NCI-H128 (cell line): Measurements from ENCODE around the gene CSNK1D.

Experiments
- DNase-seq: peaks from one replicate; lab custom pipeline; 2025; ENCODE audit not compliant: unreplicated experiment; lab: John Stamatoyannopoulos, UW

CSNK1D gene

DNA sequence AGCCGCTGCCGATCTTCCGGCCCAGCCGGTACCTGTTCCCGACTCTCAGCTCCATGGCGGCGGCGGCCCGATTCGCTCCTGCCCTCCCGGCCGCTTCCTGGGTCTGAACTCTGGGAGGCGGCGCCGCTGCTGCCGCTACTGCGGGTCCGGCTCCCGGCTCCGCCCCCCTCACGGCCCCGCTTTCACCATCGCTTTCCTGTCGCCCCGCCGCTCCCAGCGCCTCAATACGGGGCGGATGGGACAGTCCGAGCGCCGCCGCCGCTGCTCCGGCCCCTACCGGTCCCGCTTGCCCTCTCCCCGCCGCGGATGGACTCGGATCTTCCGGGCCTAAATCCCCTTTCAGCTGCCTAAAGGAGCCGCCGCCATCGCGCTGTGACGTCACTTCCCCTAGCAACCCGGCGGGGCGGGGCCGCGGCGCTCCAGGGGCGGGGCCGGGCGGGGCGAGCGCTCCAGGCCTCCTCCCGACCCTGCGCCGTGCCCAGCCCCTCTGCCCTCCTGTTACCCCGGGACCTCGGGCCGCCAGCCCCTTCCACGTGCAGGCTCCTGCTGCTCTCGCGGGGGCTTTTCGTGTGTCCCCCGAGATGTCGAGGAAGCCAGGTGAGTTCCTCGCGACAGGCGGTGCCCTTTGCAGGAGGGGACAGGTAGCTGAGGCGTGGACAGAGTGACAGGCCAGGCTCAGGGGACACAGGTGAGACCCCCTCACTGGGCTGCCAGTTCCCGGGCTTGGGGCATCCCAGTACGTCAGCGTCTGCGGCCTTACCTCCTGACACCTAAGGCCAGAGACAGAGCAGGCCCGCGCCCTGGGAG is at the start of gene CSNK1D:
CSNK1D (minus strand) TSS at position 374 of the 807 bp plus-strand sequence; CDS start at position 55, 319 bp downstream.
- DNase-seq = peak; percentile 39

DNA sequence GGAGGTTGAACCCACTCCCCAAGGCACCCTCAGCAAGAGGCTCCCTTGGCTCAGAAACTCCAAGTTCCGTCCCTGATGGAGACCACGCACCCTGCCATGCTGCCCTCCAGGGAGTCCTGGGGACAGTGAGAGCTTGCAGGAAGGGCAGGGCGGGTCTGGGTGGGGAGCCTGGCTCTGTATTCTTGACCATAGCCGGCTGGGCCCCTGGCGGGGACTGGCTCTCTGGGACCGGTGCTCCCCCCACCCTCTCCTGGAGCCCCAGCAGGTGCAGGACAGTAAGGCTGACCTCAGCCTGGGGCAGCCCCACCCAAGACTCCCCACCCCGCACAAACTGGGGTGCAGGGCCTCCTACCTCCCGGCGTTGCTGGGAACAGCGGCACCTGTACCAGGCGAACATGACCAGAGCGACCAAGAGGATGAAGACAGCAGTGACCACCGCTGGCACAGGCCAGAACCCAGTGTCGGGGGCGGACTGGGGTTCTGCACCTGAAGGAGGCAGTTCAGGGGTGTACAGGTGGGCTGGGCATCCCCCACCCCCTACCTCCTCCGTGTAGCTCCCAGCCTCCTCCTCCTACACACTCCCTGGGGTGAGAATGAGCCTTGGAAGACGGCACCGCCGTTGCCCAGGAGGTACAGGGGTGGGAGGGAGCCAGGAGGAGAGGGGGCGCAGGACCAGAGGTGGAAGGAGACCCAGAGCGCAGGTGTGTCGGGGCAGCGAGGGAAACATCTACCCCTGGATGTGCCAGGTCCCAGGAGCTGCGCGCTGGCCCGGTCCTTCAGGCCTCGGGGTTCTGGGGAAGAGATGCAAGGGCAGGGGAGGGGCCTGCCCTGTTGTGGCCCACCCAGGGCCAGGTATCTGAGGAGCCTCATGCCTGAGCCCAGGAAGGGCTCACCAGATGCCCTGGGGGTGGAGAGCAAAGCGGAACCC is 49.3 kb upstream of the CSNK1D start:
- DNase-seq = no peak

DNA sequence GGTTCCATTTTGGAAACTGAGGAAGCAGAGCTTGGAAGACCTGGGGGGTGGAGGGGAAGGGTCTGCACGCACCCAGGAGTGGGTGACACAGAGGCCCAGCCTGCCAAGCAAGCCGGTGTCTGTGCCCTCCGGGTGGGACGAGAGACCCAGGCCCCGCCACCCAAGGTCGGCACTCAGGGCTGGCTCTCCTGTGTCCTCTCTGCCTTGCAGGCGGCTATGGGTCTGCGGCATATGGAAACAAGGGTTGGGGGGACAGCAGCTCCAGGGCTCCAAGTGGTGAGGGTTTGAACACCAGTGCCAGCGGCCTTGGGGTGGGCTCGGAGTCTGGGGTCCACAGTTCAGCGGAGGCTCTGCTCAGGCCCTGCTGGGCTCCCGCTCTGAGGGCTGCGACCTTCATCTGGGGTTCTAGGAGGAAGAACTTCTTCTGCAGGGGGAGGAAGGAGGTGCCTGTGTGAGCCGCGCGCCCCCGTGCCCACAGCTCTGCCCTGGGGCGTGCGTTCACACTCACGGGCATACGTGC is 48.5 kb upstream of the CSNK1D start:
- DNase-seq = no peak

DNA sequence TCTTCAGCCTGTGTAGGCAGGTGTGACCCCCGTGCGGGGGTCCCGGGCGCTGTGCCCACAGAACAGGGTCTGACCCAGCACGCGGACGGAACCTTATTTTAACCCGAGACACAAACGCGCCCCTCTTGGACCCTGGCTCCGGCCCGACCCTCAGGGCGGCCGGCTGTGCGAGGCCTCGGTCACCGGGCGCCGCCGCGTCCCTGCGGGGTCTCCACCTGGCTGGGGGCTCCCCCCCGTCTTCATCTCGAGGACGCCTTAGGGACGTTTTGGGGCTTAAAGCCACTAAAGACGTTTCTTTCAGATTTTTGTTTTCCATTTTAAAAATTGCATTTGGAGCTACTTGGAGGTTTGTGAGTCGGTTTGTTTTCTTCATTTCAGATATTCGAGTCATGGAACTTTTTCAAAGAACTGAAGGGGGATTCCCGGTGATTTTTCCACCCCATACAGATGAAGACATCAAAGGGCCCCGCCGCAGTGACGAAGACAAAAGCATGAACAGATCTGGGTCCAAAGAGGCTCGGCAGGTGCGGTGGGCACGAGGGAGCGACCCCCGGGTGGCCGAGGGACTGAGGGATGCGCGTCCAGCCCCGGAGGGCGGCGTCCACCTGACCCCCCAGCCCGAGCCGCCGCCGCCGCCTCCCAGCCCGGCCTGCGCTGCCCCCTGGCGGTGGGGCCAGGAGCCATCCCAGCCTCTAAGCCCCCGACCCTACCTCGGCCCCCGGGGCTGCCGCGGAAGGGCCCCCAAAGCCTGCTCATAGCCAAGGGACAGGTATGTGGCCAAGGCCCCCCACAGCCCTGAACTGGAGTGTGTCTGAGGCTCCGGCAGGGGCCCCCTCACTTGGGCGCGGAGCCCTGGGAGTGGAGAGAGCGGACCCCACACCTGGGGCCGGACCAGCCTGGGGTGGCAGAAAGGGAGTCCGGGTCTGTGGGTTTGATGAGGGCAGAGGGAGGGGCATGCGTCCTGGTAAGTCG is 47.7 kb upstream of the CSNK1D start:
- no peak for DNase-seq

DNA sequence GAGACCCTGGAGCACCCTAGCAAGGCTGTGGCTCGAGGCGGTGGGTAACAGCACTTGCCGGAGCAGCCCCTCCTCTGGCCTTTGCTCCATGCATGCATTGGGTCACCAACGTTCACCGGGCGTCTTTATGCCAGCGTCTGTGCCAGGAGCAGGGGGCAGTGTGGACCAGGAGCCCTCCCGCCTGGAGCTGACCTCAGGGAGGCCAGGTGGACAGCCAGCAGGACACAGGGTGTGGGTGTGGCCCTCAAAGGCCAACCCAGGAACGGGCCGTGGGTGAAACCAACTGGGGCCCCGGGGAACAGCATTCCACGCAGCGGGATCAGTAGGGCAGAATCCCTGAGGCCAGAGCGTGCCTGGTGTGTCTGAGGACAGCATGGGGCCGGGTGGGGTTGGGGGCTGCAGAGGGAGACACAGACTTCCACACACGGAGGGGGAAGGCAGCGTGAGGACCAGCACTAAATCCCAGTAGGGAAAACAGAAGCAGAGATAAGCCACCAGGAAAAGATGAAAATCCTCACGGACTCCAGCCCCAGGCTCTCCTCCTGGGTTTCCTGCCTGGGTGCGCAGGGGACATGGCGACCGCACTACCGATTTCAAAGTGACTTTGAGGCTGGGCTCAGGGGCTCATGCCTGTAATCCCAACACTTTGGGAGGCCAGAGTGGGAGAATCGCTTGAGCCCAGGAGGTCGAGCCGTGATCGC is 46.8 kb upstream of the CSNK1D start:
- DNase-seq = no peak

DNA sequence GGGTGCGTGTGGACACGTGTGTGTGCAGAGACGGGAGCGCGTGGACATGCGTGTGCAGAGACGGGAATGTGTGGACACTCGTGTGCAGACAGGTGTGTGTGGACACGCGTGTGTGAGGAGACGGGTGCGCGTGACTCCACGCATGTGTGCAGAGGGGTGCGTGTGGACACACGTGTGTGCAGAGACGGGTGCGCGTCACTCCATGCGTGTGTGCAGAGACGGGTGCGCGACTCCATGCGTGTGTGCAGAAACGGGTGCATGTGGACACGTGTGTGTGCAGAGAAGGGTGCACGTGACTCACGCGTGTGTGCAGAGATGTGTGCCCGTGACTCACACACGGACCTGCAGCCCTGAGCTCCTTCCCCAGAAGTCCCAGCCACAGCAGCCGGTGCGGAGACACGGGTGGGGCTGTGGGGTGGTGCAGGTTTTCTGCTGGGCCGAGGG is 46.1 kb upstream of the CSNK1D start:
- DNase-seq = no peak

DNA sequence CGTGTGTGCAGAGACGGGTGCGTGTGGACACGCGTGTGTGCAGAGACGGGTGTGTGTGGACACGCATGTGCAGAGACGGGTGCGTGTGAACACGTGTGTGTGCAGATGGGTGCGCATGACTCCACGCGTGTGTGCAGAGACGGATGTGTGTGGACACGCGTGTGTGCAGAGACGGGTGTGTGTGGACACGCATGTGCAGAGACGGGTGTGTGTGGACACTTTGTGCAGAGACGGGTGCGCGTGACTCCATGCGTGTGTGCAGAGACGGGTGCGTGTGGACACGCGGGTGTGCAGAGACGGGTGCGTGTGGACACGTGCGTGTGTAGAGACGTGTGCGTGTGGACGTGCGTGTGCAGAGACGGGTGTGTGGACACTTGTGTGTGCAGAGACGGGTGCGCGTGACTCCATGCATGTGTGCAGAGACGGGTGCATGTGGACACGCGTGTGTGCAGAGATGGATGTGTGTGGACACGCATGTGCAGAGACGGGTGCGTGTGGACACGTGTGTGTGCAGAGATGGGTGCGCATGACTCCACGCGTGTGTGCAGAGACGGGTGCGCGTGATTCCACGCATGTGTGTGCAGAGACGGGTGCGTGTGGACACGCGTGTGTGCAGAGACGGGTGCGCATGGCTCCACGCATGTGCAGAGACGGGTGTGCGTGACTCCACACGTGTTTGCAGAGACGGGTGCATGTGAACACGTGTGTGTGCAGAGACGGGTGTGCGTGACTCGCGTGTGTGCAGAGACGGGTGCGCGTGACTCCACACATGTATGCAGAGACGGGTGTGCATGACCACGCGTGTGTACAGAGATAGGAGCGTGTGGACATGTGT is 45.5 kb upstream of the CSNK1D start:
- DNase-seq = no peak

DNA sequence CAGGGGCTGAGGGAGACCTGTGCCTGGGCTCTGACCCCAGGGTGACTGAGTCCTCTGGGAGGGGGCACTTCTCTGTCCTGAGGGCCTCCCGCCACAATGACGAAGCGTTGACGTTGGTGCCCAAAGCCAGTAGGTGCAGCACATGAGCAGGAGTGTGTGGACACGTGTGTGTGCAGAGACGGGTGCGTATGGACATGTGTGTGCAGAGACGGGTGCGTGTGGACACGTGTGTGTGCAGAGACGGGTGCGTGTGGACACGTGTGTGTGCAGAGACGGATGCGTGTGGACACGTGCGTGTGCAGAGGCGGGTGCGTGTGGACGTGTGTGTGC is 44.6 kb upstream of the CSNK1D start:
- no peak for DNase-seq

DNA sequence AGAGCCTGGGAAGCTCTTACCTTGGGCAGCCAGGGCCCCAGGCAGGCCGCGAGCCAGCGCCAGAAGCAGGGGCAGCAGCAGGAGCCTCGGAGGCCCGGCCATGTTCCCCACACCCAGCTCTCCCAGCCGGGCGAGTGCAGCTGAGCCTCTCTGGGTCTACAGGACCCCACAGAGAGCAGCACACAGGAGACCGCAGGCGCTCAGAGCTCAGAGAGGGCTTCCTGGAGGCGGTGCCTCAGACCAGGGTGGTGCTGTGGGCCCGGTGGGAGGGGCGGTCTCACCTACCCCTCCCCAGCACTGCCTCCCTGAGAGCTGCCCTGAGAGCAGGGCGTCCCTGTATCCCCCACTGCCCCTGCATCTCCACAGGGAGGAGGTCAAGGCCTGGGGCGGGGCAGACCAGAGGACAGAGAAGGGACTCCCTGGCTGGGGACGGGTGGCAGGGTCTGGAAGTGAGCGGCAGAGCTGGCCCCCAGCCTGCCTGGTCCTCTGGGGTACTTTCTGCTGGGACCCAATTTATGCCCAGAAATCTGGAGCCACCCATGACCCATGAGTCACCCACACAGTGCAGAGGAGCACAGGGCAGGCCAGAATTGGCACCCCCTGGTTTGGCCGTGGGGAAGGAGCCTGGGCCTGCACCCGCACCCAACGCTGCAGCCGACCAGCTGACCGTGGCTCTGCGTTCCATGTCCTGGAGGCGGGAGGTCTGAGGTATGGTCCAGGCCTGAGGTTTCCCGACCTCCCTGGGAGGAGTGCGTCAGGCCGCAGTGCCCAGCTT is 44.1 kb upstream of the CSNK1D start, which contains the start of gene CD7:
CD7 (minus strand) TSS at position 215 of the 775 bp plus-strand sequence; CDS start at position 102, 113 bp downstream.
- DNase-seq = no peak

DNA sequence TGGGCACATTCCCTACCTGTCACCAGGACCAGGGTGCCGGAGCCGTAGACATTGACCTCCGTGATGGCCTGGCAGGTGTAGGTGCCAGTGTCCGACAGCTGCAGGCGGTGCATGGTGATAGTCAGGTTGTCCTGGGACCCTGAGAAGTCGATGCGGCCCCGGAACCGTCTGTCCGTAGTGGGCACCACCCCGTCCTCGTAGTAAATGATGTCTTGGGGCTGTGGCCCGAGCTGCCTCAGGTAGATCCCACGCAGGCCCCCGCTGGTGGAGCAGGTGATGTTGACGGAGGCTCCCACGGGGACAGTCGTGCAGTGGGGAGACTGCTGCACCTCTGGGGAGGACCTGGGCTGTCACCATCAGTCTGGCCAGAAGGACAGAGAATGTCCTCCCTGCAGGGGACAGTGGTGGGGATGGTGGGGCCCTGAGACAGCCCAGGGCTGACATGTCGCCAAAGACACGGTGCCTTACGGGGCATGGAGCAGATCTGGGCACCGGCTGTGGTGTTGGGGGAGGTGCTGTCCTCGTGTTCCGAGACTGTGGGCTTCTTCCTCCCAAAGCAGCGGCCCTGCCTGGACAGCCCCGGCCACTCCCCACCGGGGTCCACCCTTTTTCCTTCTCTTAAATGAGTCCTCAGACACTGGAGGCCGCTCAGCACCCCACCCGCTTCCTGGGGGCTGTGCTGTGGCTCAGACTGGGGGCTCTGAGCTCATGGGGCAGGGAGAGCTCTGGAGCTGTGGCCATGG is 43.3 kb upstream of the CSNK1D start:
- DNase-seq = no peak

DNA sequence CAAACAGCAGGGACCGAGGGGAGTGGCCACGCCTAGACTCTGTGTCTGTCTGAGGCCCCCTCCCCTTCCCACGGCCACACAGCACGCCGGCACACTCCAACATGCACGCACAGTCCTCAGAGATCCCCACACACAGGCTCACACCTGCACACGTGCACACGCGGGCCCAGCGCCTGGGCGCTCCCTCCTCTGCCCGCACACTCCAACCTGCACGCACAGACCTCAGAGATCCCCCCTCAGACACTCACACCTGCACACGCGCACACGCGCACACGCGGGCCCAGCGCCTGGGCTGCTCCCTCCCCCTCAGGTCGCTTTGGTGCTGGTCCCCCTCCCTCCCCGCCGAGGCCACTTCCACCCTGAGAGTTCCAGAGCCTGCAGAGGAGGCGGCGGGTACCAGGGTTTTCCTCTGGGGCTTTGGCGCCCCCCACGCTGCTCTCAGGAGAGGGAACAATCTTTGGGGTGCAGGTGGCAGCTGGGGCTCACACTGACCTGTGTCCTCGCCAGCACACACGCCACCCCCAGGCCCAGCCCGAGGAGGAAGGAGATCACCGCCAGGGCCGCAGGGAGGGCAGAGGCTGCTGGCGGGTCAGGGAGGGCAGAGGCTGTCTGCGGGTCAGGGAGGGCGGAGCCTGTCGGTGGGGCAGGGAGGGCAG is 42.3 kb upstream of the CSNK1D start:
- DNase-seq = no peak

DNA sequence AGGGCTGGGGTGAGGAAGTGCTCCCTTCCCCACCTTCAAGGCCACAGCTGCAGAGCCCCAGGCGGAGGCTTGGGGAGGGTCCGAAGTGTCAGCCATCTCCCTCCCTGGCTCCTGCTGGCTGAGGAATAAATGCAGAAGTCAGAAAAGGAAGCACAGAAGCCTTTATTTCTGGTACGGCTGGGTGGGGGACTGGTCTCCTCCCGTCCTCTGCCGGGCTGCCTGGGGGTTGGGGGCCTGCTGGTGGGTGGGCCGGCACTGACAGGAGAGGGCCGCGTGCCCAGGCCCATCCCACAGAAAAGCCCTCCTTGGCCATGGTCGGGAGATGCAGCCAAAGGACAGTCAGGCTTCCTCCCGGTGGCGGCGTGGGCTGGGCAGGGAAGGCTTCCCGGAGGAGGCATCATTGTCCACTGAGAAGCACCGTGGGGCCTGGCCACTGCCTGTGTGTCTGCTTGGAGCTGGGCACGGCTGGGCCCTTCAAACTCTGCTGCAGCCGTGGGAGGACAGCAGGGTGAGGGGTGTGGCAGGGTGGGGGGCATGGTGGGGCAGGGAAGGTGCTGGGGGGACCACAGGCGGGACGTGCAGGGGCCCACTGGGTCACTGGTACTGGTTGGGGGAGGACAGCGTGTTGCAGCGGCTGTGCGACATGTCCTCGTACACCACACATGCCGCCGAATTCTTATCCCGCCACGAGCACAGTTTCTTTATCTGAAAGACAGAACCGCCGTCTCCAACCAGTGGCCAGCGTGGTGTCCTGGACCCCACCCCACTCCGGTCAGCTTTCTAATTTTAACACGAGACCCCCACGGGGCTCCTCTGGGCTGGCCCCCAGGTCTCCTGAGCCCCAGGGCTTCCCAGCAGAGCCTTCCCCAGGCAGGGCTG is 41.5 kb upstream of the CSNK1D start:
- no peak for DNase-seq

DNA sequence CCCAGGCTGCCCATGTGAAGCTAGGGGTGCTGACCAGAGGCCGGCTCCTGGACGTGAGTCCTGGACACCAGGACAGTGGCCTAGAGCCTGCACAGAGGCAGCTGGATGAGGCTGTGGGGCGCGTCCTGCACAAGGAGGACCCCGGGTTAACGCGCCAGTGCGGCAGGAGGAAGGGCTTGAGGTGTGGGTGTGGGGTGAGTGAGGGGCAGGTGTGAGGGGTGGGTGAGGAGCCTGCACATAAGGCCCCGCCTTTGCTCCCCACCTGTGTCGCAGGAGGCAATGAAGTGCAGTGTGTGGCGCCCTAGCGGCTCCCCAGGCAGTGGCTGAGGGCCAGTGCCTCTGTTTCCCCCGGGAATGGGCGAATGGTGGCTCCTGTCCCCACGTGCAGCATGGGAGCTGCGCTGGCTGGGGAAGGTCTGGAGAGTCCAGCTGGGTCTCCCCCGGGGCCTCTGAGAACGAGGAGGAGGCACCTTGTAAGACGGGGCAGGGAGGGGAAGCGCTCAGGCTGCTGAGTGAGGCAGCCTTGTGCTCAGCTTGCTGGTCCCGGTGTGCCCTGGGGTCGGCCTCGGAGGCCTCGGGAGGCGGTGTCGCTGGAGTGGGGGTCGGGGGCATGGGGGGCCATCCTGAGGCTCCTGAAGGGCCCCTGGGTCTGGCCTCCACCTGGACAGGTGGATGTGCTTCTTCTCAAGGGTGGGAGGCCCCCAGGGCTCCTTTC is 40.7 kb upstream of the CSNK1D start:
- no peak for DNase-seq

DNA sequence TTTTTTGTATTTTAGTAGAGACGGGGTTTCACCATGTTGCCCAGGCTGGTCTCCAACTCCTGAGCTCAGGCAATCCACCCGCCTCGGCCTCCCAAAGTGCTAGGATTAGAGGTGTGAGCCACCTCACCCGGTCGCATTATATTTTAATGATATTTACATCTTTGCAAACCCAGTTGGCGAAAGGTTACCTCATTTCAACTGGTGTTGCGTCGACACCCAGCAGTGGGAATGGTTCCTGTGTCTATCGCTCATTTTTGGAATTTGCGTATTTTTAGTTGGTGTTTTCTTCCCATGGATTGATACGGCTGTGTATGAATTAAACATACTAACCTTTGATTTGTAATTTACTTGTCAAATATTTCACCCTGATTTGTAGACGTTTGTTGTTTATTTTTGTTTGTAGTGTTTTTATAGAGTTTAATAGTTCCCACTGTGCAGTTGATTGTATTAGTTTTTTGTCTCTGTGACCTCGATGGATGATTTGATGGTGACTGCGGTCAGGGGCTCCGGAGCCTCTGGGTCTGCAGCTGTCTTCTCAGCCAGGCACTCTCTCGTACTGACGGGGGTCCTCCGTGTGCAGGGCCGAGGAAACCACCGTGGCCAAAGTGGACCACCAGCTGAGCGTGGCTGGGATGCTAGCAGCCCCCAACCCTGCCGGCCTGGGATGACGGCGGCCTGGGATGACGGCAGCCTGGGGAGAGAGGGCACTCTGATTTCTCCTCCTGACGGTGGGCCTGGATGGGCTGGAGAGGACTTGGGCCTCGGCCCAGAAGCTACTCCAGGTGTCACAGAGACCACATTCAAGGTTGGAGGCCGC is 39.9 kb upstream of the CSNK1D start:
- DNase-seq = no peak

DNA sequence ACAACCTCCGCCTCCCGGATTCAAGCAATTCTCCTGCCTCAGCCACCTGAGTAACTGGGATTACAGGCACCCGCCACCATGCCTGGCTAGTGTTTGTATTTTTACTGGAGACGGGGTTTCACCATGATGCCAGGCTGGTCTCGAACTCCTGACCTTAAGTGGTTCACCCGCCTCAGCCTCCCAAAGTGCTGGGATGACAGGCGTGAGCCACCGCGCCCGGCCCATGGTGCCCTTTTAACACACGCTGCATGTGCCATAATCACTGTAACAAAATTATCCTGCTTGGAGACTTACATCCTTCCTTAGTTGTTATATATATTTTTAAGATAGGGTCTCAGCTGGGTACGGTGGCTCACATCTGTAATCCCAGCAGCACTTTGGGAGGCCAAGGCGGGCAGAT is 38.5 kb upstream of the CSNK1D start:
- no peak for DNase-seq
